ENCODE measurements around the gene LYSMD2.
A peak's percentile ranks its signal among the peaks of the same experiment; 100 is the strongest.

The LYSMD2 gene

GRCh38 chr15:51775967-51776816, 38.7 kb upstream of the LYSMD2 start:
- DNase-seq (ENCODE audit: low read depth) = peak; percentile 64
- no peak overlapping the region for H3K4me3 ChIP-seq (ENCODE audit: low read length)
- TF ChIP-seq CTCF (IDR thresholded peaks at IDR 0.05; ENCODE audit: insufficient read depth, low read depth, low read length, missing control alignments) = peak; percentile 84

- TF ChIP-seq CTCF (IDR thresholded peaks at IDR 0.05; ENCODE audit: insufficient read depth, low read depth, low read length, missing control alignments) = no peak
- no peak for DNase-seq (ENCODE audit: low read depth)
- H3K4me3 ChIP-seq (ENCODE audit: low read length) = no peak overlapping the region
These were observed 37.5 kb upstream of the LYSMD2 start for GRCh38 chr15:51774916-51775315.

GRCh38 chr15:51771773-51772172, 34.3 kb upstream of the LYSMD2 start:
- DNase-seq (ENCODE audit: low read depth) = no peak
- no peak for TF ChIP-seq CTCF (IDR thresholded peaks at IDR 0.05; ENCODE audit: insufficient read depth, low read depth, low read length, missing control alignments)

GRCh38 chr15:51770902-51771301, 33.4 kb upstream of the LYSMD2 start:
- no peak overlapping the region for H3K4me3 ChIP-seq (ENCODE audit: low read length)
- no peak for DNase-seq (ENCODE audit: low read depth)
- TF ChIP-seq CTCF (IDR thresholded peaks at IDR 0.05; ENCODE audit: insufficient read depth, low read depth, low read length, missing control alignments) = no peak

More at GRCh38 chr15:51771773-51772172, 34.3 kb upstream of the LYSMD2 start:
- no peak overlapping the region for H3K4me3 ChIP-seq (ENCODE audit: low read length)

GRCh38 chr15:51768018-51768417, 30.6 kb upstream of the LYSMD2 start:
- TF ChIP-seq CTCF (IDR thresholded peaks at IDR 0.05; ENCODE audit: insufficient read depth, low read depth, low read length, missing control alignments) = no peak
- H3K4me3 ChIP-seq (ENCODE audit: low read length) = no peak overlapping the region
- DNase-seq (ENCODE audit: low read depth) = no peak

GRCh38 chr15:51766341-51766740, 28.9 kb upstream of the LYSMD2 start:
- no peak overlapping the region for H3K4me3 ChIP-seq (ENCODE audit: low read length)
- DNase-seq (ENCODE audit: low read depth) = no peak
- no peak for TF ChIP-seq CTCF (IDR thresholded peaks at IDR 0.05; ENCODE audit: insufficient read depth, low read depth, low read length, missing control alignments)

GRCh38 chr15:51765751-51766150, 28.3 kb upstream of the LYSMD2 start:
- no peak for DNase-seq (ENCODE audit: low read depth)
- no peak for TF ChIP-seq CTCF (IDR thresholded peaks at IDR 0.05; ENCODE audit: insufficient read depth, low read depth, low read length, missing control alignments)

More at GRCh38 chr15:51765751-51766150, 28.3 kb upstream of the LYSMD2 start:
- no peak overlapping the region for H3K4me3 ChIP-seq (ENCODE audit: low read length)
